ENCODE results near the gene BIRC2.

Gene BIRC2

GRCh38 chr11:102378818-102379217 is 31.8 kb downstream of the BIRC2 start:
- no peaks in the 10 kb centered on the region for H3K79me2 ChIP-seq (ENCODE audit: control insufficient read depth, low read length)
- H3K36me3 ChIP-seq (ENCODE audit: control insufficient read depth, low read length), result peaks cover 41% of the 10 kb centered on the region
- no peaks in the 10 kb centered on the region for H3K27me3 ChIP-seq (ENCODE audit: control insufficient read depth, low read length)
- H3K27ac ChIP-seq (ENCODE audit: low read depth, low read length), result no peak overlapping the region
- no peak overlapping the region for H3K4me3 ChIP-seq (ENCODE audit: low read length)
- no peaks in the 10 kb centered on the region for H3K4me1 ChIP-seq (ENCODE audit: control insufficient read depth, low read length)
- H3K9me2 ChIP-seq (replicated peaks; ENCODE audit: control insufficient read depth, low read length), result no peaks in the 10 kb centered on the region
- no peak overlapping the region for H3K4me2 ChIP-seq (ENCODE audit: low read length)
- H3F3A ChIP-seq (ENCODE audit: control insufficient read depth, insufficient read depth), result no peaks in the 10 kb centered on the region
- TF ChIP-seq EZH2phosphoT487 (IDR thresholded peaks at IDR 0.05; ENCODE audit: borderline replicate concordance, low read length) (no peak), CTCF (IDR thresholded peaks at IDR 0.05; ENCODE audit: low read depth, low read length, poor library complexity, severe bottlenecking) (no peak)
- H3K9me3 ChIP-seq (ENCODE audit: control insufficient read depth, insufficient read depth, low read length), result no peaks in the 10 kb centered on the region
- H4K20me1 ChIP-seq (ENCODE audit: control insufficient read depth, insufficient read depth, low read depth, low read length), result no peaks in the 10 kb centered on the region

- no peak overlapping the region for H3K27ac ChIP-seq (ENCODE audit: low read depth, low read length)
- H3K27me3 ChIP-seq (ENCODE audit: control insufficient read depth, low read length), result no peaks in the 10 kb centered on the region
- H3K4me1 ChIP-seq (ENCODE audit: control insufficient read depth, low read length), result no peaks in the 10 kb centered on the region
- no peaks in the 10 kb centered on the region for H3K9me3 ChIP-seq (ENCODE audit: control insufficient read depth, insufficient read depth, low read length)
- TF ChIP-seq EZH2phosphoT487 (IDR thresholded peaks at IDR 0.05; ENCODE audit: borderline replicate concordance, low read length) (no peak), CTCF (IDR thresholded peaks at IDR 0.05; ENCODE audit: low read depth, low read length, poor library complexity, severe bottlenecking) (no peak)
- H3K4me3 ChIP-seq (ENCODE audit: low read length), result no peak overlapping the region
- H3K4me2 ChIP-seq (ENCODE audit: low read length), result no peak overlapping the region
- no peaks in the 10 kb centered on the region for H3K9me2 ChIP-seq (replicated peaks; ENCODE audit: control insufficient read depth, low read length)
- H4K20me1 ChIP-seq (ENCODE audit: control insufficient read depth, insufficient read depth, low read depth, low read length), result no peaks in the 10 kb centered on the region
- no peaks in the 10 kb centered on the region for H3K79me2 ChIP-seq (ENCODE audit: control insufficient read depth, low read length)
- no peaks in the 10 kb centered on the region for H3F3A ChIP-seq (ENCODE audit: control insufficient read depth, insufficient read depth)
- peaks cover 29% of the 10 kb centered on the region for H3K36me3 ChIP-seq (ENCODE audit: control insufficient read depth, low read length)
Observed at GRCh38 chr11:102382384-102382783, 35.4 kb downstream of the BIRC2 start.

- Histone ChIP-seq H3K4me1 (ENCODE audit: control insufficient read depth, low read length) (no peaks in the 10 kb centered on the region), H3K4me2 (ENCODE audit: low read length) (no peak overlapping the region), H3K9me2 (replicated peaks; ENCODE audit: control insufficient read depth, low read length) (no peaks in the 10 kb centered on the region), H3K4me3 (ENCODE audit: low read length) (no peak overlapping the region), H3K36me3 (ENCODE audit: control insufficient read depth, low read length) (peaks cover 17% of the 10 kb centered on the region), H4K20me1 (ENCODE audit: control insufficient read depth, insufficient read depth, low read depth, low read length) (no peaks in the 10 kb centered on the region), H3K27ac (ENCODE audit: low read depth, low read length) (no peak overlapping the region), H3K27me3 (ENCODE audit: control insufficient read depth, low read length) (no peaks in the 10 kb centered on the region), H3K9me3 (ENCODE audit: control insufficient read depth, insufficient read depth, low read length) (no peaks in the 10 kb centered on the region), H3F3A (ENCODE audit: control insufficient read depth, insufficient read depth) (no peaks in the 10 kb centered on the region), H3K79me2 (ENCODE audit: control insufficient read depth, low read length) (no peaks in the 10 kb centered on the region)
- TF ChIP-seq EZH2phosphoT487 (IDR thresholded peaks at IDR 0.05; ENCODE audit: borderline replicate concordance, low read length) (no peak), CTCF (IDR thresholded peaks at IDR 0.05; ENCODE audit: low read depth, low read length, poor library complexity, severe bottlenecking) (no peak)
Observed at GRCh38 chr11:102383839-102384238, 36.8 kb downstream of the BIRC2 start.
